H1 (cell line): ENCODE results near the gene PLSCR5. TPM values are rescaled to one million over a fixed set of nuclear protein-coding genes. Genes with fewer than 3 reads are reported as not detected.

Experiments used
- HDAC2 ChIP-seq, 2 experiments: fragments of 300-600 bp in 1 of 2; sonication (generic) in 1 of 2; IDR thresholded peaks; 2 replicates each; pipeline ENCODE4 v1.6.1; 2011 to 2012; ENCODE audit warnings: low read depth in 2 of 2, low read length in 2 of 2, mild to moderate bottlenecking in 2 of 2, moderate library complexity in 2 of 2, borderline replicate concordance in 1 of 2, inconsistent platforms in 1 of 2
- NRF1 ChIP-seq: IDR thresholded peaks from 2 replicates; pipeline ENCODE4 v1.6.1; 2011; ENCODE audit warnings: mild to moderate bottlenecking, low read depth, low read length, improper control_type of control experiment
- POLR2AphosphoS5 ChIP-seq: IDR thresholded peaks from 2 replicates; pipeline ENCODE4 v1.6.1; 2011; ENCODE audit warnings: low read depth, low read length
- RFX5 ChIP-seq: IDR thresholded peaks from 2 replicates; pipeline ENCODE4 v1.6.1; 2011; ENCODE audit warnings: low read depth, low read length, improper control_type of control experiment, borderline replicate concordance
- TCF12 ChIP-seq: IDR thresholded peaks from 2 replicates; pipeline ENCODE4 v1.6.1; 2011; ENCODE audit warnings: low read depth, mild to moderate bottlenecking, low read length
- USF2 ChIP-seq: IDR thresholded peaks from 2 replicates; pipeline ENCODE4 v1.6.1; 2011; ENCODE audit warnings: low read length, improper control_type of control experiment
- polyA plus RNA-seq, 7 experiments: library from polyadenylated mRNA; depleted of rRNA in 3 of 7; stranded (reverse) in 5 of 7; unstranded in 2 of 7; fragments of >200 nt in 5 of 7; fragments of 200-250 nt in 2 of 7; gene quantifications; 1 replicate in 5 of 7; 2 replicates in 1 of 7; 4 replicates in 1 of 7; pipeline versions ENCODE4 v1.2.1 to v1.2.3, GENCODE V29; 2011 to 2013; ENCODE audit warnings: missing spikeins in 2 of 7, mixed read lengths in 2 of 7
- total RNA-seq: library from RNA; stranded (reverse); fragmentation: NEBNext Ultra II Directional; extraction: Animal tissue kit (Norgen Biotek cat#: 25700); gene quantifications from 2 replicates; pipeline ENCODE4 v1.2.1, GENCODE V29; 2021

Gene PLSCR5
- total and polyA plus RNA-seq, 2 of the 8 experiments (the other 6 are each of a cell fraction or from before 2014, with no cell fraction given): not detected

GRCh38 chr3:146612015-146612414, 6.9 kb upstream of the PLSCR5 start (continued):
- TF ChIP-seq USF2: no peak
- no peak for TF ChIP-seq TCF12
- TF ChIP-seq RFX5: no peak
- no peak for TF ChIP-seq POLR2AphosphoS5
- TF ChIP-seq HDAC2 (IDR thresholded peaks at IDR 0.05; ENCODE audit: borderline replicate concordance in 1 of 2, low read depth in 2 of 2, low read length in 2 of 2): no peak
- TF ChIP-seq NRF1: no peak
